UCSD-AML1 (cell line): ENCODE results near the gene AFAP1L1.

Source experiments
- DNase-seq: peaks from one replicate; lab custom pipeline; 2025; ENCODE audit not compliant: unreplicated experiment; lab: John Stamatoyannopoulos, UW

AFAP1L1 gene

DNA sequence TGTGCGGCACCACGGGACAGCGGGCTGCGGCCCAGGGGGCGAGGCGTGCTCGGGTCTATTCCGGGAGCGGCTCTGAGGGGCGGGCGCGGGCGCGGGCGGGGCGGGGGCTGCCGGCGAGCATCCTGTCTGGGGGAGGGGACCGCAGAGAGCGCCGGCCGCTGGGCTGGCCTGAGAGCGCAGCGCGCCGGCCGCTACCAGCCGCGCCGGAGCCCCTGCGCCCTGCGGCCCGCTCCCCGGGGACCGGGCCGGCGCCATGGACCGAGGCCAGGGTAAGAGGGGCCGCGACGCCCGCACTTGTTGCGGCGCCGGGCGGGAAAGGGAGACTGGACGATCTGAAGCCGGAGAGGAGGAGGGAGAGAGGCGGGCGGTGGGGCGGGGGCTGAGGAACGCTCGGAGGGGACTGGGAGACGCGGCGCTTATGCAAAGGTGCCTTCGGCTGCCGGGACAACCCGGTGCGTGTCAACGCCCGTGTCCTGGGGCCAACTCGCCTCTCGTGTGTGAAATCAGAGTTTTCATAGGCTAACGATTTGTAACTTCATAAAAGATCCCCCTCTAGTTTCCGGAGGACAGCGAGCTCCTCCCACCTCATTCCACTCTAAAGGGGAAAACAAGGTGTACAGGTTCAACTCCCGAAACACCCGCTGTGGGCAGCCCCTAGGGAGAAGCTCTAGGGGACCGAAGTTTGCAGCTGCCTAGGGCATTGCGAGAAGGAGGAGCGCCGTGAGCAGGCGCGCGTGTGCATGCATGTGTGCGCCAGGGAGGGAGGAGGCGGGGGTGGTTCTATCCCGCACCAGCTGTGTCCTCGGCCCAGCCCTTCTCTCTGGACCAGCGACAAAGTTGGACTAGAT lies at the start of gene AFAP1L1:
Gene AFAP1L1, plus strand, starts transcription at position 144 of the 848 bp plus-strand sequence. Its CDS starts 110 bp downstream, at position 254.
- peak; percentile 55 for DNase-seq

DNA sequence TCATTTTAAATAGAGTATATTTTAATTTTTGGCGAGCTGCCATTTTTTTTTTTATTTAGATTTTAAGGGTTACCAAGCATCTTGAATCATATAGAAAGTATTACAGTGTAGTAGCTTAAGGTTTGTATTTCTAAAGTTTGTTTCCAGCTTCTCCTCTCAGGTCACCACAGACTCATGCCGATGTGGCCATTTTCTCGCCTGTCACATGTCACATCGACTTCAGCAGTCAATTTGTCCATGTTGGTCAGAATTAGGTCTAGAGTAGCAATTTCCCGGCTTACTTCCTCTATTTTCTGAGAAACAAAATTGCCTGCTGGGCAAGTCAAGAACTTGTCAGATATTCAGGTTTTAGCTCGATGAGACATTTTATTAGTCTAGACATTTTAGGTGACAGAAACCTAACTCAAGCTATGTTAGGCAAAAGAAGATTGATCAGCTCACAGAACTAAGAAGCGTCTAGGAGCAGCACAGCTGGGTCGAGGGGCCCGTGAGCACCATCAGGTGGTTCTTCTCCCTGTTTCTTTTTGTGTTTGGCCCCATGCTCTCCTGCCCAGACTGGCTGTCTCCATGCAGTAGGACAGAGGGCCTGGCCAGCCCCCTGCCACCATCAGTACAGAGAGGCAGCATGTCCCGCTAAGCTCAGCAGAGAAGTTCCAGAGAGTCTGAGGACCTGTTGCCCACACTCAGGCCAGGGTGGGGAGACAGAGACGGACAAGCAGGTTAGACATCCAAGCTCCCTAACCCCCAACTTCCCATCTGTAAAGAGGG lies 48.4 kb upstream of the AFAP1L1 start:
- no peak for DNase-seq

DNA sequence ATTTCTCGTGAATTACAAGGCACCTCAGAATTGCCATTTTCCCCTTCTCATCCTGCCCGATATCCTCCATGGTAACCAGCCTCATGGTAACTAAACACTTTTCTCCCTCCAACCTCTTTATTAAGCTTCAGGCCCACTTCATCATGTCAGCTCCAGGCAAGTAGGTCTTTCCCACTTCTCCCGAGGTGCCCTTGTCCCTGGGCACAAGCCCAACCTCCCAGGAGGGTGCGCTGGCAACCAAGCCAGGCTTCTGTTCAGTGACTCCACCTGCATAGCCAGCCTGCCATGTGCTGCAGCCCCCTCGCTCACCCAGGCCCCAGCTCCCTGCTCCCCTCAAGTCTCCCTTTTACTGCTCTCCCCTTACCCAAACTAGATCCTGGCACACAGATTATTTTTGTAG lies 47.4 kb upstream of the AFAP1L1 start:
- DNase-seq = no peak

DNA sequence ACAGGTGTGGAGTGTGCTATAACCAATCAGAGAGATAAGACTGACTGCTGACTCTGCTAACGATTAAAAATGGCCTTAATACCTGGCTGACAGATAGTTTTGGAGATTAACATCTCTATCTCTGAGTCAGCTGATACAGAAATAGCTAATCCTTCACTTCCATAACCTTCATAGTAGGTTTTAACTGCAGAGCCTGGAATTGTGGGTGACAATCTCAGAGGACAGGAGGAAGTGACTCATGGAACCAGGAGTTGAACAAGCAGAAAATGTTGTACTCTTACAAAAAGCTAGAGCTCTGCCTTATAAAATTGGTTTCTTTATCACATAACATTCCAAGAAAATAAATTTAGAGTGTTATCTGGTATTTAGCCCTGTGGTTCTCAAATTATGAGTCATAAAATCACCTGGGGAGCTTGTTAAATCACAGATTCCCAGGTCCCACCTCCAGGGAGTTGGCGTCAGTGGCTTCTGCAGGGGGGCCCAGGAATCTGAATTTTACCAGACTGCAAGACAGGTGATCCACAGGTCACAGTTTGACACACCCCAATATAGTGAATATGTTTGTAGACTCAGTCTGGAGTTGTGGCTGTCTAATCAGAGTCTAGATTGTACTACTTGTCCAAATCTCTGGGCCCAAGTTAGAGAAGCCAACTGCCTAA lies 44.4 kb upstream of the AFAP1L1 start:
- no peak for DNase-seq

DNA sequence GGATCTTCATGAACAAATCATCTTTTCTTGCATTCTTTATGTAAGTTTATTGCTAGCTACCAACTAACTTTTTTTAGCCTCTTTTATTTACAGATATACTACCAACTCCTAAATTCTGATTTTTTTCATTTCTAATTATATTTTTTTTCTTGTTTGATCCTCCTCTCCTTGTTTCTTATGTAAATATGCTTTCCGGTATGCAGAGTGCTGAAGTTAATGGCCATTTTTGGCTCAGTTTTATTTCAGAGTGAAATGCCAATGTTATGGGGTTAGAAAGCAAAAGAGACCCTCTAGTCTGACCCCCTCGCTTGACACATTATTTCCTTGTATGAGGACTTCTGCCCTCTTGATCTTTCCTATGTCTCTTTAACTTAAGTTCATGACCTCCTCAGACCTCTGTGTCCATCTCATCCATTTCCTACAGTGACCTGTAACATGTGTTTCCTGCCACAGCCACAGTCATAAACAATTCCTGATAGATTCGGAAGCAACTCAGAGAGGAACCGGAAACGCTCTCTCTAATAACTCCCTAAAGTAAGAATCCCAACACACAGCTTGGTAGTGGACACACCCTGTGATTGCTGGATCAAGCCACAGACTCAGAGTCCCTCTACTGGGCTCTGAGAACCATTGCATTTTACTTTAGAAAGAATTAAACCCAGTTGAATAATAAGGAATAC lies 42.9 kb upstream of the AFAP1L1 start:
- peak; percentile 40 for DNase-seq

DNA sequence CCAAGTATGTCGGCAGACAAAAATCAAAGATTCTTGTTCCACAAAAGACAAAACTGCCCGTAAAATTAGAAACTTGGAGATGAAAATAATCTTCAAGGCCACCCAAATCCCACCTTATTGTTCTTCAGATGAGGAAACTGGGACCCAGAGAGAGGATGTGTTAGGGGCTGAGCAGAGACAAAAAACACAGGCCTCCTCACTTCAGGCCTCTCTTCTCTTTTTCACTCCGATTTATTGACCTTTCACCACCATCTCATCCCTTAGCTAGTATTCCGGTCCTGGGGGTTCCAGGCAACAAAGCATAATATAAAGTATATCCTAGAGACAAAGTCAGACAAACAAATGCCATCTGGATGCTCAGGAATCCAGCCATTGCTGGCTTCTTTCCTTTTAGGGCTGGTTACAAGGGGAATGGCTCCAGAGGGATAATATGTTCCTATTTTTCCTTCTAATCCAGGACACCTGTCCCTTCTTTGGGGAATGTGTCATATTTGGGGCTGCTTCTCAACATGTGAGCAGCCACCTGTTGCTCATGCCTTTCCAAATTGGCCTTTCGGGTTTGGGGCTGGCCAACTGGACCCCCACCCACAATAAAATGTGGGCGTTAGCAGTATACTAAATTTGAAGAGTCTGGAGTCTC lies 42.2 kb upstream of the AFAP1L1 start:
- DNase-seq = no peak

DNA sequence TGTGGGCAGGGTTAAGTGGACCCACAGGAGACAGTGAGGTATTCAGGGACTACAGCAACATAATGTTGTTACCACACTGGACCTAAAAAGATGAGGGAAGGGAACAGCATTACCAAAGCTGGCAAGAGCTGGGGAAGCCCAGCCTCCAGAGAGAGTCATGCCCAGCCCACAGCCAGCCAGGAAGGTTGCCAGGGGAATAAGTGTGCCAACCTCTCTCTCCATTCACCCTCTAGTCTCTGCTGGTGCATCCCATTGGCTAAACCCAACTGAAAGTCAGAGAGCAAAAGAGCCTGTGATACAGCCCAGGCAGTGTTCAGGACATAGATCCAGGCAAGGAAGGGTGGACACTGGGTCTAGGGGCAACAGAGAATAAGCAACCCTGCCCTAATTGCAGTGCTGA lies 35.8 kb upstream of the AFAP1L1 start:
- no peak for DNase-seq

DNA sequence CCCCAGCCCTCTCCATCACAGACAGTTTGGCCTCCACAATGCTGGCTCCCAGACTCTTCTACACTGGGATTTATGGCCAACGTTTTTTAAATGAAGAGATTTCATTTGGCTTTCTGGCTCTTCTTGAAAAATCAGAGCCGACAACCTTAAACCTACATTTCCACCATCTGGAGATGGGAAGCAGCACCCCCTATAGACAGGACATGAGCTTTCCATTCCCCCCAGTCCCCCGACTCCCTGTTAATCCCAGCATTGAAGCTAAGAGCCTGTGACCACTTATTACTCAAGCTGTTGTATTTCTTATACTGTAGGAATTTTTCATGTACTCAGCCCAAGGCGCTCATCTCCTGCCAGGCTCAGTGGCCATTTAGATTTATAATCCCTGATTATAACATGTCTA lies 34.0 kb upstream of the AFAP1L1 start:
- no peak for DNase-seq

DNA sequence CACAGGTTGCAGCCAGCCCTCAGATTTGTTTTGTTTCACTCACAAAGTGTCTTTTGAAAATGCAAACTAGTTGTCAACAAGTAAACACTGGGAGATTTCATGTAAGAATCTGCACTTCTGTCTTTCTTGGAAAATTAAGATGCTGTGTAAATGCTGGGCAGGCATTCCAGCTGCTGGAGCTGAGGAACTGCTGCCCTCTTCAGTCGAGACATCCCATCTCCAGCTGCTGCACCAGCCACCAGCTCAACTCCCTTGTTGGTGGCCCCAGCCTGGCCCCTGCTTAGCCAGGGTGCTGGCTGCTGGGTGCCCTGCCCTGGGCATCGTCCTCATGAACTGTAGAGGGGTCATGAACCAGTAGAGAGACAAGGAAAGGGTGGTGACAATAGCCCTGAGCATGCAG lies 33.1 kb upstream of the AFAP1L1 start:
- DNase-seq = peak; percentile 49

DNA sequence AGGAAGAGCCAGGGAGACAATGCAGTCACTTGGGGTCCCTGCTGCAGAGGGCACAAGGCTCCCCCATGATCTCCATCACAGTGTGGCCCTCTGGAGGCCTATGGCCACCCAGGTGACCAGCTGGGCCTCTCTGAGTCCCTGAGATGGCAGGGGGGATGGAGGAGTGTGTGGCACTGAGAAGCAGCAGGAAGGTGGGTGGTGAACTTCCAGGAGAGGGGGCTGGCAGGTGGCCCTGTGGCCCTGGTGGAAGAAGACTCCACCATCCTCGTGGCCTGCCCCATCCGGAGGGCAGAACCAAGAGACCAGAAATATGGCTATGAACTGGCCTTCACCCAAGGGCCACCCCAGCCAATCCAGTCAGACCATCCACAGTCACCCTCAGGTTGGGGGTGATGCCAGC lies 31.7 kb upstream of the AFAP1L1 start:
- DNase-seq = peak; percentile 70

DNA sequence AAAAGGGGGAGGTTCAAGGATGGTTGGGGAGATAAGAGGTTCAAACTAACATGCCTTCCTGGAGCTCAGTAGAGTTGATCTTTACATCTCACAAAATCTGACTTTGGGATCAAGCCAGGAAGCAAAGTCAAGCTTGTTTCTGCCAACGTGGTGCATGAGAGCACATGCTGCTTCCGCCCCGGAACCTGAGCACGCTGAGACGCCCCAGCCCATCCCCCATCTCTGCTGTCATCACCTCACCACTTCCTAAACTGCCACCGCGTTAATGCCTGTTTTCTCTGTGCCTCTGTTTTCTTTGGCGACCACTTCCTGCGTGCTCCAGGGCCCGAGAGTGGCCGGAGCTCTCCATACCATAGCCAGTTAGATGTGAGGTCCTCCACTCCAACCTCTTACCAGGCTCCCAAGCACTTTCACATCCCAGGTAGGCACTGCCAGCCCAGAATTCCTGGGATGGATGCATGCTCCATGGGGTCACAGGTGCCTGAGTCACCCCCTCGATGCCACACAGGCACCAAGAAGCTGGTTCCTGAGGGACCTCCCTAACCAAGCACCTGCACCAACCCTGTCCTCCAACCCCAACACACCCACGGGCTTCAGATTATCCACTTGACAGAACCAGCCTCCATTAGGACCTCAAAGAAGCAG lies 31.2 kb upstream of the AFAP1L1 start:
- peak; percentile 86 for DNase-seq

DNA sequence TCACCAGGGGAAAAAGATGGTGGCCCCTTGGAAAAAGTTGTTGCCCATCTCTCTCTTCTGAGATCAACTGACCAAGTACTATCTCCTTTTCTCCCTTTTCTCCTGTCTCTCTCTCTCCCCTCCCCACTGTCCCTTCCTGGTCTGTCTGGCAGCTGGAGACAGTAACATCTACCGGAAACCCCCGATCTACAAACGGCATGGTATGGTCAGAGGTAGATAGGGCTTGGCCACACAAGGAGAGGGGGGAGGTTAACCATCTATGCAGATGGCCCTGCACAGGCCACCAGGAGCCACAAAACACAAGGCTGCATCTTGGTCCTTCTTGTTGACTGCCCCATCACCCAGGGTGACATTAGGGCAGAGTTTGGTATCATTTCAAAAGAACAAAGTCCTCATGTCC lies 29.3 kb upstream of the AFAP1L1 start:
- no peak for DNase-seq

DNA sequence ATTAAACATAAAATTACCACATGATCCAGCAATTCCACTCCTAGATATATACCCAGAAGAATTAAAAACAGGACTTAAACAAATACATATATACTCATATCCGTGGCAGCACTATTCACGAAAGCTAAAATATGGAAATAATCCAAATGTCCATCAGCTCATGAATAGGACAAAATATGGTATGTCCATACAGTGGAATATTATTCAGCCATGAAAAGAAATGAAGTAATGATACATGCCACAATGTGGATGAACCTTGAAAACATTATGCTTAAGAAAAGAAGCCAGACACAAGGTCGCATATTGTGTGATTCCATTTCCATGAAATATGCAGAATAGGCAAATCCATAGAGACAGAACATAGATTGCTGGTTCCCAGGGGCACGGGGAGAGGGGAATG lies 24.8 kb upstream of the AFAP1L1 start:
- no peak for DNase-seq

DNA sequence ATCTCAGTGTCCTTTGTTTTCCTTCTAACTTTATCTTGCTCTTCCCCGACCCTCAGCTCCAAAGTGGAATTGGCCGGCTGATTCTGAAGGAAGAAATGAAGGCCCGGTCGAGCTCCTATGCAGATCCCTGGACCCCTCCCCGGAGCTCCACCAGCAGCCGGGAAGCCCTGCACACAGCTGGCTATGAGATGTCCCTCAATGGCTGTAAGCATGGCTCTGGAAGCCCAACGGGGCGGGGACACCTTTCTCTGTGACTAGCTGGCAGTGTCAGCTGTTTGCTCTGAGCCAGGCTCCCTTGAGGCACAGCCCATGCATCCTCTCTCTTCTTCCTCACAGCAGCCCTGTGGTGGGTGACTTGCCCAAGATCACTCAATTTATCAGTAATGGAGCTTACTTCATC lies 23.9 kb upstream of the AFAP1L1 start:
- DNase-seq = no peak

DNA sequence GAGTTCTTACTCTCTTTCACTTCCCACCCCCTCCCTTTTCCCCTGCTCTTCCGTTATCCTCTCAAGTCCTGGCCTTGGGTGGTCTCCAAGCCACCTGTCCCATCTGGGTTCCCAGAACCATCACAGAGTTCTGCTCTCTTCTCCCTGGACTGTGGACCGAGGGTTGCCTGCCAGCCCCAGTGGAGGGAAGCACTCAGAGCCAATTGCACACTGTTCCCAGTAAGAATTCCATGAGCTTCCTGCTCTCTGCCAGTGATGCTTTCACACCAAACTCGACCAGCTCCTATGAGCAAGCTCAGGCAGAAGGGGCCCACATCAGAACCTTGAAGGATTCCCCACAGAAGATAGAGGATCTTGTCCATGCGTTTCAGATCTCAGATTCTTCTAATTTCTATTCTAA lies 20.1 kb upstream of the AFAP1L1 start:
- no peak for DNase-seq

DNA sequence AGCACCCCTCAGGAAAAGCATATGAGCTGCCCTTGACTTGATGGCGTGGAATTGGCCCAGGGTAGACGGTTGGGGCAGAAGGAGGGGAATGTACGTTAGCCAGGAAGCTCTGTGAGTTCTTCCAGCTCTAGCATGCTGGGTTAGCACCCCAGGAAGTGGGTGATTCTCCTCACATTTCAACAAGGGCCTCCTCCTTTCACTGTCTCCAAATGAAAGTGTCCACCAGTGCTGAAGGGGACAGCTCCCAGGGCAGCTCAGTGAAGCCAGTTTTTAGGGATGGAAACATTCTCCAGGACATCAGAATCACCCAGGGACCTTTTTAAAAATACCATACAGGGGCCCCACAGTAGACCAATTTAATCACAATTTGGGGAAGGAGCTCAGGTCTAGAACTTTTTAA lies 17.2 kb upstream of the AFAP1L1 start:
- DNase-seq = peak; percentile 31

DNA sequence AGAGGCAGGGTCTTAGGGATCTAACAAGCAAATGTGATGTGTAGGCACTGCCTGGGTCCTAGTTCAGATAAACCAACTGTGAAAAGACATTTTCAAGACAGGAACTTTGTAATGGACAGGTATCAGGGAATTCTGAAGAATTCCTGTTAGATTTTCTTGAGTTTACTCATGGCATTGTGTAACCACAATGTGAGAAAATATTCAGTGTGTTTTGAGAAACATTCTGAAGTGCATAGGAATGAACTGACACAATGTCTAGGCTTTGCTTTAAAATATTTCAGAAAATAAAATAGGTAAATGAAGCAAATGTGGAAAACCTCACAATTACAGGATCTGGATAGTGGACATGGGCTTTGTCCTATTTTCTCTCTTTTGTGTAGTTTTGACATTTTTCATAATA lies 15.2 kb upstream of the AFAP1L1 start:
- DNase-seq = no peak

DNA sequence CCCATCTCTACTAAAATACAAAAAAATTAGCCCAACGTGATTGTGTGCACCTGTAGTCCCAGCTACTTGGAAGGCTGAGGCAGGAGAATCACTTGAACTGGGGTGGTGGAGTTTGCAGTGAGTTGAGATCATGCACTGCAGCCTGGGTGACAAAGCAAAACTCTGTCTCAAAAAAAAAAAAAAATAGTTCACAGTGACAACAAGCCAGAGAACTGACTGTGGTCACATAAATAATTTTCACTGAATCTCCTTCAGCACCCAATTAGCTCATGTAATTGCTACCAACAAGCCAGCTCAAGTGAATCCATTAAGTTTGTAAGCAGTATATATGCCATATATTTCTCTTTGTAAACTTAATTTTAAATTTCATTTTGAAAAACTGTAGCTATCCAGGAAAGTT lies 14.5 kb upstream of the AFAP1L1 start:
- DNase-seq = no peak

DNA sequence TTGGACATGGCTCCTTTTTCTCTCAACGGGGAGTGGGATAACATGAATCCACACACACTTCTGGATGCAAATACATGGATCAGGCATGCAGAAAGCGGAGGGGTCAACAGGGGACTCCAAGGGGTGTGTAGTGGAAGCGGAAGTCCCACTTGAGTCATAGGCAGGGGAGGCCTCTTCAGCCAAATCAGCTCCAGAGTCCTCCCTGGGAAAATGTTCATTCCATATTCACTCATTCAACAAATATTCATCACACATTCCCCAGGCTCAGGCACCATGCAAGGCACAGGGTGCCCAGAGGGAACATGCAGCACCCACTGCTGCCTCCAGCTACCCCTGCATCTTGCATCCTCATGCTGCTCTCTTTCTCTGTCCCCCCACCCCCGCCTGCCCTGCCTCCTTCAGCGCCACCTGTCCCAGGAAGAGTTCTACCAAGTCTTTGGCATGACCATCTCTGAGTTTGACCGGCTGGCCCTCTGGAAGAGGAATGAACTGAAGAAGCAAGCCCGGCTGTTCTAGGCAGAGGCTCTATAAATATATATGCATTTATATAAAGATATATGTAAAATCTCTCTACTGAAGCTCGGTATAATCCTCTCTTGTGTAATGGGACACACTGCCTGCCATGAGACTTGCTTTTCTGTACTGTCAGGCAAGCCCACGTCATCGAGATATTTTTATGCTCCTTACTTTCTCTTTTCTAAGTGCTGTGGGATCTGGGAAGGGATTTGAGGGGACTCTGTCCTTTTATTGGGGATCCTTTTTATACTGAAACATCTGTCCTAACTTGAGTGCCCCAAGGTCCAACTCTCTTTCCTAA lies 13.6 kb upstream of the AFAP1L1 start:
- no peak for DNase-seq
